SK-N-SH treated with all-trans-retinoic acid at 6 μM for 48 hours (cell line): ENCODE data around the gene NREP.

ENCODE experiments used
- ATAC-seq: fragments of 200-7000 bp; cut with Tn5 transposase; 3 replicates; pipeline ENCODE4 v1.9.1; 2020; ENCODE audit warnings: mild to moderate bottlenecking, moderate library complexity
- ARNTL ChIP-seq: fragments of 450-650 bp; formaldehyde crosslinking; IDR thresholded peaks from 2 replicates; pipeline ENCODE4 v1.5.0; 2020; ENCODE audit warnings: low read depth, mild to moderate bottlenecking, moderate library complexity, borderline replicate concordance
- BACH2 ChIP-seq: fragments of 250-450 bp; sonication (Bioruptor Pico); IDR thresholded peaks from 2 replicates; pipeline ENCODE4 v1.9.0; 2021; ENCODE audit warnings: mild to moderate bottlenecking, borderline replicate concordance
- CSDC2 ChIP-seq: fragments of 250-450 bp; sonication (Bioruptor Pico); IDR thresholded peaks from 2 replicates; pipeline ENCODE4 v1.5.0; 2020; ENCODE audit warnings: mild to moderate bottlenecking, moderate library complexity
- ESRRG ChIP-seq: fragments of 250-450 bp; sonication (Bioruptor Pico); IDR thresholded peaks from 2 replicates; pipeline ENCODE4 v1.6.1; 2021; ENCODE audit warnings: mild to moderate bottlenecking
- ISL1 ChIP-seq: fragments of 250-450 bp; sonication (Bioruptor Pico); IDR thresholded peaks from 2 replicates; pipeline ENCODE4 v2.1.2; 2022; ENCODE audit warnings: mild to moderate bottlenecking, moderate library complexity
- RARB ChIP-seq: fragments of 250-450 bp; sonication (Bioruptor Pico); IDR thresholded peaks from 2 replicates; pipeline ENCODE4 v1.8.0; 2021; ENCODE audit warnings: mild to moderate bottlenecking, moderate library complexity
- SNAI2 ChIP-seq: fragments of 250-450 bp; sonication (Bioruptor Pico); IDR thresholded peaks from 2 replicates; pipeline ENCODE4 v1.5.0; 2020; ENCODE audit warnings: mild to moderate bottlenecking, moderate library complexity
- TOX ChIP-seq: fragments of 250-450 bp; sonication (Bioruptor Pico); IDR thresholded peaks from 2 replicates; pipeline ENCODE4 v1.8.0; 2021; ENCODE audit warnings: mild to moderate bottlenecking, moderate library complexity, borderline replicate concordance
- ZFP30 ChIP-seq: fragments of 450-650 bp; formaldehyde crosslinking; IDR thresholded peaks from 2 replicates; pipeline ENCODE4 v1.5.0; 2022; ENCODE audit warnings: mild to moderate bottlenecking, moderate library complexity
- ZNF565 ChIP-seq: fragments of 450-650 bp; formaldehyde crosslinking; conservative IDR thresholded peaks from 2 replicates; pipeline ENCODE4 v1.5.0; 2020; ENCODE audit warnings: low read depth, mild to moderate bottlenecking, moderate library complexity
- ZNF70 ChIP-seq: fragments of 450-650 bp; formaldehyde crosslinking; IDR thresholded peaks from 2 replicates; pipeline ENCODE4 v1.5.0; 2020; ENCODE audit warnings: mild to moderate bottlenecking, moderate library complexity
- ZNF8 ChIP-seq: fragments of 450-650 bp; formaldehyde crosslinking; IDR thresholded peaks from 2 replicates; pipeline ENCODE4 v1.5.0; 2020; ENCODE audit warnings: mild to moderate bottlenecking, moderate library complexity
- TF ChIP-seq, protein P1 (sequence below): fragments of 250-450 bp; sonication (Bioruptor Pico); IDR thresholded peaks from 2 replicates; pipeline ENCODE4 v1.8.0; 2020; ENCODE audit warnings: mild to moderate bottlenecking, moderate library complexity, borderline replicate concordance
- TF ChIP-seq, protein P2 (sequence below): fragments of 250-450 bp; sonication (Bioruptor Pico); IDR thresholded peaks from 2 replicates; pipeline ENCODE4 v1.8.0; 2021; ENCODE audit warnings: low read depth, mild to moderate bottlenecking, moderate library complexity, borderline replicate concordance

NREP gene

DNA sequence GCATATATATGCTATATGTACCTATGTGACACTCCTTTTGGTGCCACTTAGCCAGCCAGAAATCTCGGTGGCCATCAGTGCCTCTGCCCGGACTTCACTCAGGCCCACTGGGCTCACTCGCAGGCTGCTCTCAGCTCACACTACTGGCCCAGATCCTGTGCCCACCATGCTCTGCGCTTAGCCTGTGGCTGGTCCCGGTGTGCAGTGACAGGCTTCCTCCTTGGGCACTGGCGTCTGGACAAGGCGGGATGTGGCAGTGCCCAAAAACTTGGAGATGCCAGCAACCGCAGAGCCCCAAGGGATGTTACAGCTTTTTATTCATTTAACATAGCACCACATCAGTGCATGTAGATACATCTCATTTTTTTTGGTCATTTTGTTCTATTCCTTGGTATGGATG, 77.4 kb downstream of the NREP start:
- ATAC-seq = no peak
- TF ChIP-seq CSDC2 (CRISPR knock-in tag) (no peak), ARNTL (CRISPR knock-in tag) (no peak), SNAI2 (CRISPR knock-in tag) (no peak), RARB (no peak), ZNF565 (CRISPR knock-in tag) (no peak), BACH2 (no peak), ESRRG (CRISPR knock-in tag) (no peak), TOX (CRISPR knock-in tag) (no peak), ZFP30 (CRISPR knock-in tag) (no peak), ISL1 (no peak), ZNF8 (CRISPR knock-in tag) (no peak), ZNF70 (CRISPR knock-in tag) (no peak)
- TF ChIP-seq, protein P1, sequence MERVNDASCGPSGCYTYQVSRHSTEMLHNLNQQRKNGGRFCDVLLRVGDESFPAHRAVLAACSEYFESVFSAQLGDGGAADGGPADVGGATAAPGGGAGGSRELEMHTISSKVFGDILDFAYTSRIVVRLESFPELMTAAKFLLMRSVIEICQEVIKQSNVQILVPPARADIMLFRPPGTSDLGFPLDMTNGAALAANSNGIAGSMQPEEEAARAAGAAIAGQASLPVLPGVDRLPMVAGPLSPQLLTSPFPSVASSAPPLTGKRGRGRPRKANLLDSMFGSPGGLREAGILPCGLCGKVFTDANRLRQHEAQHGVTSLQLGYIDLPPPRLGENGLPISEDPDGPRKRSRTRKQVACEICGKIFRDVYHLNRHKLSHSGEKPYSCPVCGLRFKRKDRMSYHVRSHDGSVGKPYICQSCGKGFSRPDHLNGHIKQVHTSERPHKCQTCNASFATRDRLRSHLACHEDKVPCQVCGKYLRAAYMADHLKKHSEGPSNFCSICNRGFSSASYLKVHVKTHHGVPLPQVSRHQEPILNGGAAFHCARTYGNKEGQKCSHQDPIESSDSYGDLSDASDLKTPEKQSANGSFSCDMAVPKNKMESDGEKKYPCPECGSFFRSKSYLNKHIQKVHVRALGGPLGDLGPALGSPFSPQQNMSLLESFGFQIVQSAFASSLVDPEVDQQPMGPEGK (CRISPR knock-in tag) = no peak
- TF ChIP-seq, protein P2, sequence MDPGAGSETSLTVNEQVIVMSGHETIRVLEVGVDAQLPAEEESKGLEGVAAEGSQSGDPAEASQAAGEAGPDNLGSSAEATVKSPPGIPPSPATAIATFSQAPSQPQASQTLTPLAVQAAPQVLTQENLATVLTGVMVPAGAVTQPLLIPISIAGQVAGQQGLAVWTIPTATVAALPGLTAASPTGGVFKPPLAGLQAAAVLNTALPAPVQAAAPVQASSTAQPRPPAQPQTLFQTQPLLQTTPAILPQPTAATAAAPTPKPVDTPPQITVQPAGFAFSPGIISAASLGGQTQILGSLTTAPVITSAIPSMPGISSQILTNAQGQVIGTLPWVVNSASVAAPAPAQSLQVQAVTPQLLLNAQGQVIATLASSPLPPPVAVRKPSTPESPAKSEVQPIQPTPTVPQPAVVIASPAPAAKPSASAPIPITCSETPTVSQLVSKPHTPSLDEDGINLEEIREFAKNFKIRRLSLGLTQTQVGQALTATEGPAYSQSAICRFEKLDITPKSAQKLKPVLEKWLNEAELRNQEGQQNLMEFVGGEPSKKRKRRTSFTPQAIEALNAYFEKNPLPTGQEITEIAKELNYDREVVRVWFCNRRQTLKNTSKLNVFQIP (CRISPR knock-in tag) = no peak
